Measurements from ENCODE around the gene P2RX7. TPM values are rescaled to one million over a fixed set of nuclear protein-coding genes. Genes with fewer than 3 reads are reported as not detected.
"Not testable (repeated sequence)": the region's sequence is repeated elsewhere in the genome, so short reads cannot be mapped to it uniquely, and the experiment has no call there.

Gene P2RX7
- total RNA-seq, 1 experiment from 2014 or later = not detected

GRCh38 chr12:121198949-121199348 is 66.3 kb downstream of the P2RX7 start:
- H3K4me3 Mint-ChIP-seq (ENCODE audit: low read depth, unreplicated experiment) = no peak overlapping the region
- DNase-seq = no peak
- intact Hi-C loops (cut with micrococcal nuclease; ENCODE audit: unreplicated experiment) = no loop called here
- no TSS peak for BruUV-seq (replicated peaks)
- H3K36me3 Mint-ChIP-seq (ENCODE audit: insufficient read depth, unreplicated experiment) = no peaks in the 10 kb centered on the region
- H3K27ac Mint-ChIP-seq (ENCODE audit: unreplicated experiment) = no peak overlapping the region
- CTCF ChIA-PET = interaction anchor here (0.6 to 0.7 kb wide), 2 partner anchors 19 to 769 kb away, joined by 3 to 6 read pairs; no protein-coding TSS in a partner anchor
- H3K9me3 Mint-ChIP-seq (ENCODE audit: low read depth, unreplicated experiment) = no peaks in the 10 kb centered on the region
- no peaks in the 10 kb centered on the region for H3K27me3 Mint-ChIP-seq (ENCODE audit: unreplicated experiment)
- TF ChIP-seq, protein P1, sequence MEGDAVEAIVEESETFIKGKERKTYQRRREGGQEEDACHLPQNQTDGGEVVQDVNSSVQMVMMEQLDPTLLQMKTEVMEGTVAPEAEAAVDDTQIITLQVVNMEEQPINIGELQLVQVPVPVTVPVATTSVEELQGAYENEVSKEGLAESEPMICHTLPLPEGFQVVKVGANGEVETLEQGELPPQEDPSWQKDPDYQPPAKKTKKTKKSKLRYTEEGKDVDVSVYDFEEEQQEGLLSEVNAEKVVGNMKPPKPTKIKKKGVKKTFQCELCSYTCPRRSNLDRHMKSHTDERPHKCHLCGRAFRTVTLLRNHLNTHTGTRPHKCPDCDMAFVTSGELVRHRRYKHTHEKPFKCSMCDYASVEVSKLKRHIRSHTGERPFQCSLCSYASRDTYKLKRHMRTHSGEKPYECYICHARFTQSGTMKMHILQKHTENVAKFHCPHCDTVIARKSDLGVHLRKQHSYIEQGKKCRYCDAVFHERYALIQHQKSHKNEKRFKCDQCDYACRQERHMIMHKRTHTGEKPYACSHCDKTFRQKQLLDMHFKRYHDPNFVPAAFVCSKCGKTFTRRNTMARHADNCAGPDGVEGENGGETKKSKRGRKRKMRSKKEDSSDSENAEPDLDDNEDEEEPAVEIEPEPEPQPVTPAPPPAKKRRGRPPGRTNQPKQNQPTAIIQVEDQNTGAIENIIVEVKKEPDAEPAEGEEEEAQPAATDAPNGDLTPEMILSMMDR (IDR thresholded peaks at IDR 0.05; ENCODE audit: unreplicated experiment) = no peak
- no peaks in the 10 kb centered on the region for H3K4me1 Mint-ChIP-seq (ENCODE audit: low read depth, unreplicated experiment)

DNA sequence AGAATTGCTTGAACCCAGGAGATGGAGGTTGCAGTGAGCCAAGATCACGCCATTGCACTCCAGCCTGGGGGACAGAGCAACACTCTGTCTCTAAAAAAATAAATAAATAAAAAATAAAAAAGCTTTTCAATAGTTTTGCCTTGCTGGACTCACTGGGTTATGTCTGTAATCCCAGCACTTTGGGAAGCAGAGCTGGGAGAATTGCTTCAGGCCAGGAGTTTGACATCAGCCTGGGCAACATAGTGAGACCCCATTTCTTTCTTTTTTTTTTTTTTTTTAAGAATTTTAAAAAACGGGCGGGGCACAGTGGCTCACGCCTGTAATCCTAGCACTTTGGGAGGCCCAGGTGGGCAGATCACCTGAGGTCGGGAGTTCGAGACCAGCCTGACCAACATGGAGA is 68.5 kb downstream of the P2RX7 start:
- H3K4me3 Mint-ChIP-seq (ENCODE audit: low read depth, unreplicated experiment); DNase-seq; H3K27ac Mint-ChIP-seq (ENCODE audit: unreplicated experiment); H3K4me1 Mint-ChIP-seq (ENCODE audit: low read depth, unreplicated experiment); intact Hi-C loops (cut with micrococcal nuclease; ENCODE audit: unreplicated experiment); H3K9me3 Mint-ChIP-seq (ENCODE audit: low read depth, unreplicated experiment); H3K36me3 Mint-ChIP-seq (ENCODE audit: insufficient read depth, unreplicated experiment); H3K27me3 Mint-ChIP-seq (ENCODE audit: unreplicated experiment); BruUV-seq (replicated peaks): not testable (repeated sequence)
- CTCF ChIA-PET = interaction anchor here (0.7 kb wide), 1 partner anchor 26 kb away, joined by 8 read pairs; no protein-coding TSS in a partner anchor

DNA sequence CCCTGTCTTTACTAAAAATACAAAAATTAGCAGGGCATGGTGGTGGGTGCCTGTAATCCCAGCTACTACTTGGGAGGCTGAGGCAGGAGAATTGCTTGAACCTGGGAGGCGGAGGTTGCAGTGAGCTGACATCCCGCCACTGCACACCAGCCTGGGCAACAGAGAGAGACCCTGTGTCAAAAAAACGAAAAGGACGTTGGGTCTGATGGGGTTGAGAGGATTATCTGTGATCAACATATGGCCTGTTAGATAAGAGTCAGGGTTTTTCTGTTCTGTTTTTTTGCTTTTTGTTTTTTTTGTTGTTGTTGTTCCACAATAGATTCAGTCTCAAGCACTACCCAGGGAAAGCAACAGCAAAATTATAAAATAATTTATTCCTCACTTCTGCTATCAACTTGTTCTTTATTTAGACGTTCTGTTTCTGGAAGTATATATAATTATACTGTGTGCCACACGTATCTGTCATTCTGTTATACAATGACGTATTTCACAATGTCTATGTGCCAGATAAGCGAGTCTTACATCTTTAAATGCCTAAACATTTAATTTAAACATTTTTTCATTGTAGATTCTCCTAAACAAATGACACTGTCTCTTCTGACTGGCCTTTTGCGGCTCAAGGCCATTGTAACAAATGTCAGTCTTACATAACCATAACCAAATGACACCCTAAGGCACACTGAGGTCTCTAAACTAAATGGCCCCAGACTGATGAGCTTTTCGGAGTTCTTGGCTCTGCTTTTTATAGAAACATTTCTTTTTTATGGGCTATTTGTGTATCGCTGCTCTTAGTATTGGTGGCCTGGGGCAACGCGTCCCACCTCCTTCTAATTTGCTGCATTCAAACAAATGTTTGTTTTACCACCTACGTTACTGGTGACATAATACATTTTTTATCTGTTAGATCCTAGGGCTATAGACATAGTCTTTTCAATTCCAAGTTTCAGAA is 70.0 kb downstream of the P2RX7 start:
- CTCF ChIA-PET = interaction anchor here (0.5 kb wide), 1 partner anchor 9 kb away, joined by 4 read pairs; no protein-coding TSS in a partner anchor
- H3K4me3 Mint-ChIP-seq (ENCODE audit: low read depth, unreplicated experiment) = no peak overlapping the region

DNA sequence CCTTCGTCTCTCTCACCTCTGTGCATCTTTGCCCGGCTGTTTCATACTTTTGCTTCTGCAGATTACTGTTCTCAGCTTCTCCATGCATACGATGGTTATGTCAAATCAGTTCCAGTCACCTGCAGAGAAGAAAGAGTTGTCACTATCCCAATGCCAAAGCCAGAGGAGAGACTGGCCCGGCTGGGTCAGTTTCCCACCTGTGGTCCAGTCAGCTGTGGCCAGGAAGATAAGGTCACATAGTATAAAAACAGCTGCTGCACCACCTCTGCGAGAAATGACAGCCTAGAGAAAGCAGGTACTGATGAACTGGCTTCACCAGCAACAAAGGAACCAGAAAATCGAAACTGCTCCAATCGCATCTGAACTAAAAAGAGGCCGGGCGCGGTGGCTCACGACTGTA is 70.8 kb downstream of the P2RX7 start:
- H3K9me3 Mint-ChIP-seq (ENCODE audit: low read depth, unreplicated experiment) = no peaks in the 10 kb centered on the region
- TF ChIP-seq, protein P1 (IDR thresholded peaks at IDR 0.05; ENCODE audit: unreplicated experiment) = no peak
- H3K27ac Mint-ChIP-seq (ENCODE audit: unreplicated experiment) = no peak overlapping the region
- H3K4me3 Mint-ChIP-seq (ENCODE audit: low read depth, unreplicated experiment) = no peak overlapping the region
- no peaks in the 10 kb centered on the region for H3K27me3 Mint-ChIP-seq (ENCODE audit: unreplicated experiment)
- CTCF ChIA-PET = interaction anchor here (0.5 kb wide), 1 partner anchor 9 kb away, joined by 4 read pairs; no protein-coding TSS in a partner anchor
- BruUV-seq (replicated peaks) = no TSS peak
- H3K4me1 Mint-ChIP-seq (ENCODE audit: low read depth, unreplicated experiment) = no peaks in the 10 kb centered on the region
- intact Hi-C loops (cut with micrococcal nuclease; ENCODE audit: unreplicated experiment) = no loop called here
- DNase-seq = no peak
- no peaks in the 10 kb centered on the region for H3K36me3 Mint-ChIP-seq (ENCODE audit: insufficient read depth, unreplicated experiment)

More for the DNA sequence above, 70.0 kb downstream of the P2RX7 start:
- intact Hi-C loops (cut with micrococcal nuclease; ENCODE audit: unreplicated experiment) = no loop called here
- DNase-seq = no peak
- Mint-ChIP-seq H3K4me1 (ENCODE audit: low read depth, unreplicated experiment) (no peaks in the 10 kb centered on the region), H3K9me3 (ENCODE audit: low read depth, unreplicated experiment) (no peaks in the 10 kb centered on the region), H3K27ac (ENCODE audit: unreplicated experiment) (no peak overlapping the region), H3K27me3 (ENCODE audit: unreplicated experiment) (no peaks in the 10 kb centered on the region), H3K36me3 (ENCODE audit: insufficient read depth, unreplicated experiment) (no peaks in the 10 kb centered on the region)
- TF ChIP-seq, protein P1 (IDR thresholded peaks at IDR 0.05; ENCODE audit: unreplicated experiment) = no peak
- no TSS peak for BruUV-seq (replicated peaks)

Data from Calu3 (cell line).